GM13977 (cell line): ENCODE results near the gene GNB2.
"Not testable (repeated sequence)": the region's sequence is repeated elsewhere in the genome, so short reads cannot be mapped to it uniquely, and the experiment has no call there.

Source experiments
- DNase-seq: peaks from one replicate; pipeline ENCODE4 v3.0.0; 2012; ENCODE audit warnings: low spot score
- CTCF ChIP-seq: IDR thresholded peaks from 2 replicates; pipeline ENCODE4 v1.5.1; 2012; ENCODE audit warnings: mild to moderate bottlenecking, control low read depth; ENCODE audit not compliant: insufficient read depth; ENCODE audit errors: extremely low read depth, missing control alignments
- in situ Hi-C: fragments of 300-500 bp; cut with MboI; formaldehyde crosslinking; loops from one replicate; pipeline ENCODE4 v1.12.0; 2022; ENCODE audit warnings: low sequenced_read_pairs, low pct_unique_long_range_greater_than_20kb, mixed read lengths, inconsistent platforms; ENCODE audit not compliant: unreplicated experiment

GNB2 gene

GRCh38 chr7:100723732-100724275, 50.3 kb downstream of the GNB2 start:
- TF ChIP-seq CTCF: no peak
- DNase-seq: no peak
- in situ Hi-C loops: no loop called here

GRCh38 chr7:100724364-100724763, 50.8 kb downstream of the GNB2 start:
- DNase-seq, in situ Hi-C loops: not testable (repeated sequence)

- no peak for DNase-seq
- no peak for TF ChIP-seq CTCF
- in situ Hi-C loops: no loop called here
Measured at GRCh38 chr7:100726996-100727761, 53.6 kb downstream of the GNB2 start.

- in situ Hi-C loops: no loop called here
- DNase-seq: no peak
- no peak for TF ChIP-seq CTCF
Measured at GRCh38 chr7:100728196-100728595, 54.7 kb downstream of the GNB2 start.
